ENCODE measurements around the gene SPDYE2.
A peak's percentile ranks its signal among the peaks of the same experiment; 100 is the strongest.
"Not testable (repeated sequence)": the region's sequence is repeated elsewhere in the genome, so short reads cannot be mapped to it uniquely, and the experiment has no call there.

SPDYE2 gene

DNA sequence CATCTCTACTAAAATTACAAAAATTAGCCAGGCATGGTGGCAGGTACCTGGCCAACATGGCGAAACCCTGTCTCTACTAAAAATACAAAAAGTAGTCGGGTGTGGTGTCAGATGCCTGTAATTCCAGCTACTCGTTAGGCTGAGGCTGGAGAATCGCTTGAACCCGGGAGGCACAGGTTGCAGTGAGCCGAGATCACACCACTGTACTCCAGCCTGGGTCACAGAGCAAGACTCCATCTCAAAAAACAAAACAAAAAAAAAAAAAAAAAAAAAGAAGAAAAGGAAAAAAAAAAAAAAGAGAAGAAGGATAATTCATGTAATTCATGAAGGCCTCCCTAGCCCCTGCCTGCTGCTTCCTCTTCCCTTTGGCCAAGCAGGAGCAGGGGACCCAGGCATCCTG is 10.4 kb upstream of the SPDYE2 start:
- not testable (repeated sequence) for DNase-seq (ENCODE audit: low read depth)

- not testable (repeated sequence) for DNase-seq (ENCODE audit: low read depth)
Observed at GRCh38 chr7:102542083-102542482, 8.9 kb upstream of the SPDYE2 start.

GRCh38 chr7:102542771-102543170 is 8.3 kb upstream of the SPDYE2 start:
- DNase-seq (ENCODE audit: low read depth) = not testable (repeated sequence)

GRCh38 chr7:102543596-102543995 is 7.4 kb upstream of the SPDYE2 start, which contains the start of gene UPK3BL2:
Gene UPK3BL2 (minus strand): TSS chr7:102543696. CDS start chr7:102543636, 60 bp downstream.
- not testable (repeated sequence) for DNase-seq (ENCODE audit: low read depth)

- not testable (repeated sequence) for DNase-seq (ENCODE audit: low read depth)
Observed at GRCh38 chr7:102544372-102544771, 6.7 kb upstream of the SPDYE2 start.

- not testable (repeated sequence) for DNase-seq (ENCODE audit: low read depth)
Observed at GRCh38 chr7:102545288-102545687, 5.7 kb upstream of the SPDYE2 start.

- DNase-seq (ENCODE audit: low read depth) = not testable (repeated sequence)
Observed at GRCh38 chr7:102546353-102546752, 4.7 kb upstream of the SPDYE2 start.

GRCh38 chr7:102568620-102569019 is 17.6 kb downstream of the SPDYE2 start:
- not testable (repeated sequence) for DNase-seq (ENCODE audit: low read depth)

DNA sequence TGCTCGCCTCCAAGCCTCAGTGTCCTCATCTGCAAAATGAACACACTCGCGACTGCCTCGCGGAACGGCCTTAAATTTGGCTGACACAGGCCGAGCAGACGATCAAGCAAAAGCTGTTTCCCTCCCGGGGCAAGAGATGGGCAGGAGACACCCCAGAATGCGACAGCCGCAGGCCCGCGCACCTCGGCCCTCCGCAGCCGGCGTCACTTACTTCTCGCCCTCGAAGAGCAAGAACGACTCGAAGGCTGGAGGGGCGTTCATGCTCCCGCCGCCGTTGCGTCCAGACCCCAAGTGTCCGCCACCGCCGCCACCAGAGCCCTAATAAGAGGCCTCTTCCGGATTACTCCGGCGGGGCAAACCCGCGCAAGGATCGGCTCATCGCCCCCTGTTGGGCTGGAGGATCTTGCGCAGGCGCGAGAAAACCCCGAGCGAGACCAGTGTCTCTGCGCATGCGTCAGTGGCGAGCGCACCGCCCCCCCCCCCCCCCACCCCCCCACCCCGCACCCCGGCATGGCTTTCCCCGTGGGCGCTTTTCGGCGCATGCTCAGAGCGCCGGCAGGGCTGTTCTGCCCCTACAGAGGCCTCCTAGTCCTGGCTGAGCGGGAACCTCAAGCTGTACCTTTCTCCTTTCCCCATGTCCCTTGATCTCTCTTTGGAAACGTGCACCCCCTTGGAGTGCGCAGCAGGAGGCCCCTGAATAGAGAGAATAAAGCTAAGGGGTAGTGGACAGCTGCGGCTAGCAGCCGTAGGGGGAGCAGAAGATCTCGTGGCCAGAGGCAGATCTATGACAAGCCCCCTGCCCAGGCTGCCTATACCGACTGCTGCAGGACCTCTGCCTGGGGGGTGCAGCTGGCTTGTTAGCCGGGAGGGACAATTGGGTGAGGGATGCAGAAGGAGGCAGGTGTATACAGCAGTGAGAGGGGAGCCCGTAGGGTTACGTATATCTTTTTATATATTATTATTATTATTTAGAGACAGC is 21.5 kb downstream of the SPDYE2 start, which contains the start of gene POLR2J3:
Gene POLR2J3, minus strand, starts transcription at position 323 of the 979 bp plus-strand sequence. Its CDS starts 62 bp downstream, at position 261.
- peak; percentile 100 for DNase-seq (ENCODE audit: low read depth)

GRCh38 chr7:102574607-102575006 is 23.6 kb downstream of the SPDYE2 start:
- DNase-seq (ENCODE audit: low read depth) = not testable (repeated sequence)

DNA sequence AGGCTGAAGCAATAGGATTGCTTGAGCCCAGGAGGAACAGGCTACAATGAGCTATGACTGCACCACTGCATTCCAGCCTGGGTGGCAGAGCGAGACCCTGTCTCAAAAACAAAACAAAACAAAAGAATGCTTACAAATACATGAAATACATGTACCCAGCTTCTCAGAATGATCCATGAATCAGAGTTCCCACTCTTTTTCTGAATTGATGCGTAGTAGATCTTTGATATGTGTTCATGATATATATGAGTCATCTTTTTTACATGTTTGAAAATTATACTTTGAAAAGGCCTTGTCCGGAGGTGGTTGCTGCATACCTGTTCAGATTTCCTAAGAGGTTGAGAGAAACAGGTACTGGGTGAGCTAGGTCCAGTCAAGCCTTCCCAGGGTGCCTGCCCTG is 25.3 kb downstream of the SPDYE2 start:
- DNase-seq (ENCODE audit: low read depth) = not testable (repeated sequence)

DNA sequence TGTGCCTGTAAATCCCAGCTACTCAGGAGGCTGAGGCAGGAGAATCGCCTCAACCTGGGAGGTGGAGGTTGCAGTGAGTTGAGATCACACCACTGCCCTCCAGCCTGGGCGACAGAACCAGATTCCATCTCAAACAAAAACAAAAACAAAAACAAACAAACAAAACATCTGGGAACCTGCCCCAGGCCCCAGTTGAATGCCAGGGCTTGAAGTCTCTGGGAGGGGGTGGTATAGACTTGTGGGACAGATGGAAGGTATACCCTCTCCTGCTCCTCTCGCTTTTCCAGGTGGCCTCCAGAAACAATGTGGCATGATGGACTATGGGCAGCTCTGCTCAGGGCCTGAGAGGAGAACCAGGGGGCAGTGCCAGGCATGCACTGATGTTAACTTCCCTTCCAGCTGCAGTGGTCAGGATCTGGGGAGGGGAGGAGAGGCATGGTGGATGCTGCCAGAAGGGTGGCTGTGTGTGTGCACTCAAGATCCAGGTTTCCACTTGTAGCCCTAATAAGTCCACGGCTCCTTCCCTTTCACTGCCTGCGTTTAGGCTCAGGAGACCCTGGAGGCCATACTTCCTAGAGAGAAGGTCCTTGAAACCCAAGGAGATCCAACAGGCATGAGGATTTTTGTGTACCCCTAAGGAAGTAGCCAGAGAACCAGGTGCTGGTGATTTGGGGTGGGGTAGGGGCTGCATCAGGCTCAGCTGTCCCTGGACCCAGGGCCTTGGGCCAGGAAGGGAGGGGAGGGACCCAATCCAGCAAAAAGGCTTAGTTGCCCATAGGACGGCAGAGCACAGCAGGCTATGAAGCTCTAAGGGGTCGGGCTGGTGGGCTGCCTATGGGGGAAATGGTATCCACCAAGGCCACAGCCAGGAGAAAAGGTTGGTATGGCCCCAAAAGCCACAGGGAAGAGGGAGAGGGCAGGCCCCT is 26.6 kb downstream of the SPDYE2 start:
- DNase-seq (ENCODE audit: low read depth) = not testable (repeated sequence)

- DNase-seq (ENCODE audit: low read depth) = not testable (repeated sequence)
Observed at GRCh38 chr7:102578486-102578885, 27.5 kb downstream of the SPDYE2 start.

- DNase-seq (ENCODE audit: low read depth) = not testable (repeated sequence)
Observed at GRCh38 chr7:102581722-102582121, 30.7 kb downstream of the SPDYE2 start.

DNA sequence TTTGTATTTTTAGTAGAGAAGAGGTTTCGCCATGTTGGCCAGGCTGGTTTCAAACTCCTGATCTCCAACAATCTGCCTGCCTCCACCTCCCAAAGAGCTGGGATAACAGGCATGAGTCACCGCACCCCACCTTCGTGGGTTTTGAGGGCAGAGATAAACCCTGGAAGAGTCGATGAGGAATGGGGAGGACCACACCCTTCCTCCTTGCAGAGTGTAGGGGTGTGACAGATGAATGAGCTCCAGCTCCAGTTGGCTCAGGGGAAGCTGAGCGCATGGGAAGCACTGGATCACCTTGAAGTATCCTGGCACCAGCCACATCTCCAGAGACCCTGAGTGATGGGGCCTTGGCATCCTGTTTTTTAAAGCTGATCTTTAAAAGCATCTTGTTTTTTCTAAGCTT is 32.5 kb downstream of the SPDYE2 start:
- not testable (repeated sequence) for DNase-seq (ENCODE audit: low read depth)

DNA sequence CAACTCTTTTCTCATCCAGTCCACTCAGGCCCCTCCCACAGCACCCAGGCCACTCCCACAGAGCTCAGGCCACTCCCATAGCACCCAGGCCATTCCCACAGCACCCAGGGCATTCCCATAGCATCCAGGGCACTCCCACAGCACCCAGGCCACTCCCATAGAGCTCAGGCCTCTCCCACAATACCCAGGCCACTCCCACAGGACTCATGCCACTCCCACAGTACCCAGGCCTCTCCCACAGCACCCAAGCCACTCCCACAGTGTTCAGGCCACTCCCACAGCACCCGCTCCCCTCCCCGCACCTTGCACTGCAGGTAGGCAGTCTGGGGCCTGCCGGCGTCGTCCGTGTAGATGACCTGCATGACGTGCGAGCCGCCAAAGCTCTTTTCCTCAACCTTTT is 38.8 kb downstream of the SPDYE2 start:
- not testable (repeated sequence) for DNase-seq (ENCODE audit: low read depth)

DNA sequence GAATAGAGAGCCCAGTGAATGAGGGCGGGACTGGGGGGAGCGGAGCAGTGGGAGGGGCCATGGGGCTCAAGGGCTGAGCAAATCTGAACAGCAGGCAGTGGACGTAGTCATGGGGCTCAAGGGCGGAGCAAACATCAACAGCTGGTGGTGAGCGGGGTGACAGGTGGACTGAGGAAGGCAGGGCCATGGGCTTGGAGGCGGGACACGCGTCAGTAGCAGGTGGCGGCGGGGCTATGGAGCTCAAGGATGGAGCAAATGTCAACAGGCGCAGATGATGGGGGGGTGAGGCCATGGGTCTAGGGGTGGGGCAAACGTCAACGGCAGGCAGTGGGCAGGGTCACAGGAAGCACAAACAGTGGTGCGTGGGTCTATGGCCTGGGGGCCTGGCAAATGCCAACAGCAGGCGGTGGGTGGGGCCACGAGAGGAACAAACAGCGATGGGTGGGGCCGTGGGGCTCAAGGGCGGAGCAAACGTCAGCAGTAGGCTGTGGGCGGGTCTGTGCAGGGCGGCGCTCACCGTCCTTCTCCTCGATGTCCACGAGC is 41.5 kb downstream of the SPDYE2 start:
- peak; percentile 20 for DNase-seq (ENCODE audit: low read depth)

GRCh38 chr7:102593637-102594334 is 42.8 kb downstream of the SPDYE2 start:
- not testable (repeated sequence) for DNase-seq (ENCODE audit: low read depth)

- DNase-seq (ENCODE audit: low read depth) = not testable (repeated sequence)
Observed at GRCh38 chr7:102596036-102596435, 45.0 kb downstream of the SPDYE2 start.

- not testable (repeated sequence) for DNase-seq (ENCODE audit: low read depth)
Observed at GRCh38 chr7:102599699-102600098, 48.7 kb downstream of the SPDYE2 start.

GRCh38 chr7:102602317-102602716 is 51.3 kb downstream of the SPDYE2 start:
- not testable (repeated sequence) for DNase-seq (ENCODE audit: low read depth)
